AG08395 (cell line): ENCODE results near the gene FOLR1.
"Not testable (repeated sequence)": the region's sequence is repeated elsewhere in the genome, so short reads cannot be mapped to it uniquely, and the experiment has no call there.

Experiments
- DNase-seq: peaks from one replicate; pipeline ENCODE4 v3.0.0; 2012; ENCODE audit warnings: mixed read lengths, low spot score

Gene FOLR1

DNA sequence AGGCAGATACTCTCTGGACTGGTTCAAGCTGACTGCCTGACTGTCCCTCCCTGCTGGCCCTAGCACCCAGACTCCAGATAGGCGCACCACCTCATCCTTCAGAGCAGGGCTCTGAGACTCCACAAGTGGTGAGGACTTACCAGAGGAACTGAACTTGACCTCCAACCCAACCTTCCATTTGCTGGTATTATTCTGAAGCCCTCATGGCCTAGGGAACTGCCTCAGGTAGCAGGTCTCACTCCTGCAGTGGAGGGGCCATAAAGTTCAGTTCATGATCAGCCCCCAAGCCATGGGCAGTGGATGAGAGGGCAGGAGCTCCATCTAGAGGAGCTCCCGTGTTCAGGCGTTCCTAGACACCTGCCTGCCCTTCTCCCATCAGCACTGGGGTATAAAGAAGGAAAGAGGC is 10.4 kb upstream of the FOLR1 start:
- not testable (repeated sequence) for DNase-seq

GRCh38 chr11:72188267-72188666 is 3.7 kb upstream of the FOLR1 start:
- DNase-seq = no peak

- DNase-seq = peak; percentile 46
Measured at GRCh38 chr11:72189455-72190250, 2.3 kb upstream of the FOLR1 start.

GRCh38 chr11:72190631-72191071 is 1.3 kb upstream of the FOLR1 start:
- DNase-seq = no peak

GRCh38 chr11:72195518-72196270 is 3.8 kb downstream of the FOLR1 start:
- DNase-seq = no peak

GRCh38 chr11:72201445-72201844 is 9.5 kb downstream of the FOLR1 start:
- DNase-seq = not testable (repeated sequence)

GRCh38 chr11:72202571-72202970 is 10.6 kb downstream of the FOLR1 start:
- no peak for DNase-seq

DNA sequence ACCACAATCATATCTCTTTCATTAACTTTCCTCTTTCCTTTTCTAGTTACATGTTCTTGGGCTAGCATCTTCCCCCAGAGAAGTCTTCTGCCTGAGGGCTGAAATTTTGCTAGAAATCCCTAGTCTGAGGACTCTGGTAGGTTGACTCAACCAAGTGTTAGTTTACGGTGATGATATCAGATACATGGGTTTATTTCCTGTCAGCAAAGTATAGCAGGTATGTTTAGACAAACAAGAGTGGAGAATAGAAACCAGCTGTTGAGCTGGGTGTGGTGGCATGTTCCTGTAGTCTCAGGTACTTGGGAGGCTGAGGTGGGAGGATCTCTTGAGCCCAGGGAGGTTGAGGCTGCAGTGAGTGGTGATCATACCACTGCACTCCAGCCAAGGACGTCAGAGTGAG is 11.2 kb downstream of the FOLR1 start:
- DNase-seq = no peak

DNA sequence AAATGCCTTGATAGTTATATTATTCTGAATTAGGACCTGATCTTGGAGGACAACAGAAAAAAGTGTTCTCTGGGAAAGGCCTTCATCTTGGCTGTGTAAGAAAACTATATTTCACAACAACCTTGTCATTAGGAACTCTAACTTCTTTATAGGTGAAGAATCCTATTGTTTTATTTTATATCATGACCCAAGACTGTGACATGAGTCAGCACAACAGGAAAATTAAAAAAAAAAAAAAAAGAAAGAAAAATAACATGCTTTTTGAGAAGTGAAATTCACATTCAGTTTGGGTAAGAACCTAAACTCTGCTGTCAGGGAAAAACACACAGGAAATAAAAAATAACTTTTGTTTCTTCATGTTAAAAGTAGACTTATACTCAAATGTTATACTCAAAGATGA is 12.9 kb downstream of the FOLR1 start:
- no peak for DNase-seq

GRCh38 chr11:72206794-72207193 is 14.9 kb downstream of the FOLR1 start:
- DNase-seq = not testable (repeated sequence)

DNA sequence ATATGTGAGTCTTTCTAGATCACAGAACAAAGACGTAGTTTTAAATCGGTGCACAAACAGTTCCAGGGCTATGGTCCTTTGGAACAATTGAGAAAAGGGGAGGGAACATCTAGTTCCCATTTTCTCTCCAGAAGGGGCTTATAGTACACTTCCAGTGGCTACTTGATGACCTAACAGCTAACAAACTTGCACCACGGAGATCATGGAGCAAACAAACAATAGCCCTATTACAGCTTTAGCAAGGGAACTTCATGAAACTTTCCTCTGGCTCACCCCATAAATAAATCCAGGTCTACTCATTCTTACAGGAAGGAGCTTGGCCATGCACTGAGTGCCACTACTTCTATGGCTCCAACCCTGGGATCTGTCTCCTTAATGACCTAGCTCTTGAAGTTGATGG is 16.3 kb downstream of the FOLR1 start:
- DNase-seq = no peak

GRCh38 chr11:72209101-72209500 is 17.2 kb downstream of the FOLR1 start:
- DNase-seq = no peak

GRCh38 chr11:72216638-72217037 is 24.7 kb downstream of the FOLR1 start, which contains the start of gene FOLR2:
TSS of gene FOLR2 (plus strand) at chr11:72216794. CDS start at chr11:72218585, 1,791 bp downstream.
- no peak for DNase-seq

GRCh38 chr11:72217841-72218240 is 25.9 kb downstream of the FOLR1 start:
- DNase-seq = no peak

DNA sequence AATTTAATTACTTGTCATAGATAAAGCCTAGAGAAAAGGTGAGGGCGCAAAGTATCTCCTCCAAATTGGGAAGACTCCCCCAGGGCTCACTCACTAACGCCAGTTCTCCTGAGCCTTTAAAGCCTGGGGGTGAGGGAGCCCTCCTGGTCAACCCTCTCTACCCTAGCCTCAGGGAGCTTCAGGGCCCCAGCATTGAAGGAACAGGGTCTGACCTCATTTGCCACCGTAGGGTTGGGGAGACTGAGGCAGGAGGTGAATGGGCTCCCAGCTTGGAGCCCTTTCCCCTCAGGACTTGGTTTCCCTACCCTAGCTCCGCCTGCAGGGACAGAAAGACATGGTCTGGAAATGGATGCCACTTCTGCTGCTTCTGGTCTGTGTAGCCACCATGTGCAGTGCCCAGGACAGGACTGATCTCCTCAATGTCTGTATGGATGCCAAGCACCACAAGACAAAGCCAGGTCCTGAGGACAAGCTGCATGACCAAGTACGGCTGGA is 26.4 kb downstream of the FOLR1 start:
- DNase-seq = no peak

DNA sequence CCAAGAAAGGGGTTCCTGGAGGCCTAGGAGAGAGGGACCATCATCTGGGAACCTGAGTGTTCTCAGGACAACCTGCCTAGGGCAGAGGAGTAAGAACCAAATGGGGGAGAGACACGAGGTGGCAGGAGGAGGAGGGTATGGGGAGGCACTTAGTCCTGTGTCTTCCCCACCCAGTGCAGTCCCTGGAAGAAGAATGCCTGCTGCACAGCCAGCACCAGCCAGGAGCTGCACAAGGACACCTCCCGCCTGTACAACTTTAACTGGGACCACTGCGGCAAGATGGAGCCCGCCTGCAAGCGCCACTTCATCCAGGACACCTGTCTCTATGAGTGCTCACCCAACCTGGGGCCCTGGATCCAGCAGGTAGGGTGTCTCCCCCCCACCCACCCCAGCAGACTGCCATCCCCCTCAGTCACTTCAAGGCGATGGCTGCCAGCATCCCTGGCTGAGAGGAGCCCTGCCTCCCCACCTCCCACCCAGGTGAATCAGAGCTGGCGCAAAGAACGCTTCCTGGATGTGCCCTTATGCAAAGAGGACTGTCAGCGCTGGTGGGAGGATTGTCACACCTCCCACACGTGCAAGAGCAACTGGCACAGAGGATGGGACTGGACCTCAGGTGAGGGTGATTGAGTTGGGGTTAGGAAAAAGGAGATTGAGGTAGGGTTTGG is 28.9 kb downstream of the FOLR1 start:
- DNase-seq = no peak

GRCh38 chr11:72221386-72222075 is 29.6 kb downstream of the FOLR1 start:
- no peak for DNase-seq

DNA sequence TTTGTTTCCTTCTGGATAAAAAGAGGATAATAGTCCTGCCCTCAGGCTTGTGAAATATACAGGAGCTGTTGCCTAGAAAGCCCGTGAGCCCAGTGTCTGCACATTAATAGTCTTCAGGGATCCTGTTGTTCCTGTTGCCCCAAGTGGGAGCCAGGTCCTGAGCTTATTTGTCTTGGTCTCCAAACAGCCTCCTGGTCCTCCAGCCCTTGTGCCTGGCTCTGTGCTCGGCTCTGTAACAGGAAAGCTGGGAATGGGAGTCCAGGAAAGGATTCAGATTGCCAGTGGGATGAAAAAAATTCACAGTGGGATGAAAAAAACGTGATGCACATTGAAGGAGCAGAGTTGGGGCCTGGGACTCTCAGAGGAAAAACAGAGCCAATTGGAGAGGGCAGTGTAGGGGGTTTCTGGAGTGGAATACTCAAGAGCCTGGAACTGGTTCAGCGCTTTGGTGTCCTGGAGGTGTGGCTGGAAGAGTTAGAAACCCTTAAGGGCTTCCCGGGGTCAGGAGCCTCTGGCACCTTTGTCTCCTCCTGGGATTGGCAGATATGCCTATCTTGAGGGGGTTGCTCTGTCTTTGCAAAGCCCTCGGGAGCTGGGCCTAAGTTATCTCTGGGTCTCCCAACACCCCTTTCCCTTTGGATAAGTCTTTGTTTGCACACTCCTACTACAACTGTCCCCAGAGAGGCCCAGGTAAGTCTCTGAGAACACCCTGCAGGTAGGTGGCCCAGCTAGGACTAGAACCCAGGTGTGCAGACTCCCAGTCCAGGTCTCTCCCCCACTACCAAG is 30.4 kb downstream of the FOLR1 start:
- DNase-seq = no peak

DNA sequence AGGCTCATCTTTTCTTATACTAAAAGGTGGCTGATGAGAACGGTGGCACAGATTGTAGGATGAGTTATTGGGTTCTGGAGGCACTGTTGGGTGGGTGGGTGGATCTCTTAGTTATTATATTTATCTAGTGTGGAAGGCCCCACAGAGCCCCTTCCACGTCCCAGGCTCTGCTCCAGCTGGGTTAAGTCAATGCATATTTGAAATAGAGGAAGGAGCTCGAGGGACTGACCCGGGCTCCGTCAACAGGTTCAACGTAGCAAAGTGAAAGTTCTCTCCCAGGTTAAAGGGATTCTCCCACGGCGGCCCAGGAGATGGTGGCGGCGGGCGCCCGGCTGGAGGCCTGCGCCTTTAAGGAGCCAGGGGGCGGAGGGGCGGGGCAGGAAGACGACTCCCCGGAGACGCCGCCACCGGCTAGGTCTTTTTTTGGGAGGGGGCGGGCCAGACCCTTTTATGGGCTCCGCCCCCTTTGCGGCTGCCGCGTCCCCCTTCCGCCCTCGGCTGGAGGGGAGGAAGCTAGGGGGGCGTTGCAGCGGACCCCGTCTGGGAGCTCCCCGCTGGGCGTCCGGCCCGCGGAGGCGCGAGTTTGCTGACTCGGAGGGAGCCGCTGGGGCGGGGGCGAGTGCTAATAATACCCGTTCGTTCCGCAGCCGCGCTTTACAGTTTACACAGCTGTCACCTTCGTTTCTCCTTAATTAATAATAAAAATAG is 31.1 kb downstream of the FOLR1 start:
- peak; percentile 86 for DNase-seq
